SK-N-SH (cell line): ENCODE data around the gene ADAMTS15. TPM values are rescaled to one million over a fixed set of nuclear protein-coding genes. Genes with fewer than 3 reads are reported as not detected.

Source experiments
- CTCF ChIA-PET: fragments of 300-600, 350-600 bp; formaldehyde crosslinking; extraction: SDS; loops from one replicate; lab custom pipeline; 2021; lab: Yijun Ruan, JAX
- POLR2A ChIA-PET: fragments of 350-600 bp; sonication (Branson Sonifier 250); formaldehyde crosslinking; extraction: SDS; loops from one replicate; lab custom pipeline; 2020; ENCODE audit warnings: antibody characterized with exemption, inconsistent platforms; lab: Yijun Ruan, JAX
- DNase-seq: peaks from one replicate; pipeline ENCODE4 v3.0.0; 2012
- H2AFZ ChIP-seq: fragments of 200-600 bp; sonication (generic); 2 replicates; pipeline ENCODE4 v1.8.1; 2016; ENCODE audit warnings: antibody characterized with exemption, mild to moderate bottlenecking, low read depth
- H3F3A ChIP-seq: fragments of 200-600 bp; sonication (generic); replicated peaks from 2 replicates; pipeline ENCODE3; 2016; ENCODE audit warnings: antibody characterized with exemption, mild to moderate bottlenecking; ENCODE audit not compliant: insufficient read depth
- H3K27ac ChIP-seq, 2 experiments: fragments of 200-500 bp in 1 of 2; fragments of 200-600 bp in 1 of 2; sonication (Bioruptor generic) in 1 of 2; sonication (generic), shearing (Covaris generic) in 1 of 2; 2 replicates each; pipeline versions ENCODE4 v1.5.1 to v1.6.1; 2014 to 2016; ENCODE audit warnings: low read depth in 2 of 2, inconsistent platforms in 1 of 2, low read length in 1 of 2, mild to moderate bottlenecking in 1 of 2, mixed read lengths in 1 of 2
- H3K27me3 ChIP-seq: fragments of 200-600 bp; sonication (generic), shearing (Covaris generic); 2 replicates; pipeline ENCODE4 v1.6.1; 2016; ENCODE audit warnings: mixed run types; ENCODE audit not compliant: insufficient read depth
- H3K36me3 ChIP-seq, 2 experiments: fragments of 200-500 bp in 1 of 2; fragments of 200-600 bp in 1 of 2; sonication (Bioruptor generic) in 1 of 2; sonication (generic) in 1 of 2; replicated peaks in 1 of 2; 2 replicates each; pipeline versions ENCODE3 to v1.5.1; 2014 to 2016; ENCODE audit warnings: low read length in 1 of 2, mild to moderate bottlenecking in 1 of 2; ENCODE audit not compliant: insufficient read depth in 2 of 2, control insufficient read depth in 1 of 2
- H3K4me1 ChIP-seq, 2 experiments: fragments of 200-500 bp in 1 of 2; fragments of 200-600 bp in 1 of 2; sonication (Bioruptor generic) in 1 of 2; sonication (generic), shearing (Covaris generic) in 1 of 2; 2 replicates each; pipeline versions ENCODE4 v1.5.1 to v1.6.1; 2014 to 2016; ENCODE audit warnings: low read depth in 1 of 2, low read length in 1 of 2, mixed run types in 1 of 2; ENCODE audit not compliant: insufficient read depth in 2 of 2, control insufficient read depth in 1 of 2
- H3K4me2 ChIP-seq: fragments of 200-600 bp; sonication (generic), shearing (Covaris generic); 2 replicates; pipeline ENCODE4 v1.6.1; 2017; ENCODE audit warnings: mixed run types
- H3K4me3 ChIP-seq, 2 experiments: fragments of 200-500 bp in 1 of 2; fragments of 200-600 bp in 1 of 2; sonication (Bioruptor generic) in 1 of 2; sonication (generic), shearing (Covaris generic) in 1 of 2; 2 replicates each; pipeline versions ENCODE4 v1.5.1 to v1.8.1; 2014 to 2016; ENCODE audit warnings: low read depth in 2 of 2, inconsistent platforms in 1 of 2, low read length in 1 of 2, mild to moderate bottlenecking in 1 of 2, mixed read lengths in 1 of 2, moderate library complexity in 1 of 2
- H3K79me2 ChIP-seq: fragments of 200-600 bp; sonication (generic); 2 replicates; pipeline ENCODE4 v1.8.1; 2017; ENCODE audit warnings: mild to moderate bottlenecking; ENCODE audit not compliant: insufficient read depth
- H3K9ac ChIP-seq: fragments of 200-600 bp; sonication (generic); 2 replicates; pipeline ENCODE4 v1.6.1; 2017; ENCODE audit warnings: mixed run types
- H3K9me2 ChIP-seq: fragments of 200-600 bp; sonication (generic); 2 replicates; pipeline ENCODE4 v1.6.1; 2017; ENCODE audit warnings: mixed run types
- H3K9me3 ChIP-seq: fragments of 200-600 bp; sonication (generic); 2 replicates; pipeline ENCODE4 v1.6.1; 2017; ENCODE audit warnings: mixed run types, mild to moderate bottlenecking, moderate library complexity
- H4K20me1 ChIP-seq: fragments of 200-600 bp; sonication (generic); 2 replicates; pipeline ENCODE4 v1.6.1; 2017; ENCODE audit warnings: mild to moderate bottlenecking, mixed run types; ENCODE audit not compliant: insufficient read depth
- CHD2 ChIP-seq: fragments of 150-350 bp; IDR thresholded peaks from 2 replicates; pipeline ENCODE4 v1.6.1; 2018; ENCODE audit warnings: low read length; ENCODE audit not compliant: partially characterized antibody
- EP300 ChIP-seq, 2 experiments: IDR thresholded peaks; 2 replicates each; pipeline versions ENCODE4 v1.4.0 to v1.6.1; 2012; ENCODE audit warnings: borderline replicate concordance in 1 of 2, low read depth in 1 of 2, low read length in 1 of 2
- EZH2phosphoT487 ChIP-seq: fragments of 200-600 bp; sonication (generic); IDR thresholded peaks from 2 replicates; pipeline ENCODE4 v1.6.1; 2017; ENCODE audit warnings: low read depth, mixed run types, mild to moderate bottlenecking, antibody characterized with exemption, moderate library complexity, borderline replicate concordance
- FOXM1 ChIP-seq: IDR thresholded peaks from 2 replicates; pipeline ENCODE4 v1.4.0; 2012; ENCODE audit warnings: low read depth, mild to moderate bottlenecking
- JUND ChIP-seq: IDR thresholded peaks from 2 replicates; pipeline ENCODE4 v1.4.0; 2012
- MXI1 ChIP-seq: IDR thresholded peaks from 2 replicates; pipeline ENCODE4 v1.6.1; 2012; ENCODE audit warnings: mild to moderate bottlenecking, low read depth, low read length, improper control_type of control experiment
- RCOR1 ChIP-seq: fragments of 150-350 bp; IDR thresholded peaks from 2 replicates; pipeline ENCODE4 v1.6.1; 2017; ENCODE audit warnings: antibody characterized with exemption, low read length
- SIN3A ChIP-seq: IDR thresholded peaks from 2 replicates; pipeline ENCODE4 v1.6.1; 2012; ENCODE audit warnings: low read depth, mild to moderate bottlenecking, low read length, moderate library complexity, borderline replicate concordance
- SMC3 ChIP-seq: IDR thresholded peaks from 2 replicates; pipeline ENCODE4 v1.6.1; 2012; ENCODE audit warnings: low read depth, low read length, improper control_type of control experiment
- TEAD4 ChIP-seq: IDR thresholded peaks from 2 replicates; pipeline ENCODE4 v1.4.0; 2012; ENCODE audit warnings: mild to moderate bottlenecking, borderline replicate concordance; ENCODE audit not compliant: insufficient read depth
- USF1 ChIP-seq: IDR thresholded peaks from 2 replicates; pipeline ENCODE4 v1.4.0; 2012; ENCODE audit warnings: low read depth, borderline replicate concordance
- USF2 ChIP-seq: fragments of 150-350 bp; IDR thresholded peaks from 2 replicates; pipeline ENCODE4 v1.6.1; 2017; ENCODE audit warnings: antibody characterized with exemption, low read length, low read depth, borderline replicate concordance
- ZBTB33 ChIP-seq: IDR thresholded peaks from 2 replicates; pipeline ENCODE4 v1.4.0; 2012; ENCODE audit warnings: low read depth, borderline replicate concordance
- WGBS: methylation state at CpG from one replicate; pipeline ENCODE4 v1.1.6; 2017; ENCODE audit warnings: low lambda C conversion rate; 5-methylcytosine and 5-hydroxymethylcytosine counted together
- polyA plus RNA-seq, 3 experiments: library from polyadenylated mRNA; depleted of rRNA; stranded (reverse); fragments of >200 nt; gene quantifications; 2 replicates each; pipeline ENCODE4 v1.2.3, GENCODE V29; 2012

The ADAMTS15 gene
- polyA plus RNA-seq, 1 of the 3 experiments (the other 2 are of a cell fraction): 1.1 TPM

GRCh38 chr11:130516554-130517505, 68.4 kb downstream of the ADAMTS15 start:
- Histone ChIP-seq H3K4me2 (no peak overlapping the region), H3K4me1 (peaks cover 0 to 4% of the 10 kb centered on the region in 2 experiments; a peak in 1 of 4 replicates), H3K79me2 (no peaks in the 10 kb centered on the region), H3F3A (no peaks in the 10 kb centered on the region), H3K27ac (no peak overlapping the region), H3K9me3 (no peaks in the 10 kb centered on the region), H3K9ac (no peak overlapping the region), H4K20me1 (no peaks in the 10 kb centered on the region), H3K9me2 (no peaks in the 10 kb centered on the region), H3K36me3 (no peaks in the 10 kb centered on the region), H3K27me3 (no peaks in the 10 kb centered on the region), H2AFZ (no peak overlapping the region), H3K4me3 (no peak overlapping the region)
- ChIA-PET POLR2A (no interaction called here), CTCF (interaction anchor here (1.2 kb wide), 2 partner anchors 14 to 82 kb away, joined by 3 to 4 read pairs; no protein-coding TSS in a partner anchor)
- WGBS: 79% methylated on average over 10 of the region's 10 CpGs
- no peak for TF ChIP-seq FOXM1
- no peak for TF ChIP-seq RCOR1
- TF ChIP-seq JUND: no peak
- no peak for TF ChIP-seq ZBTB33
- no peak for TF ChIP-seq CHD2
- TF ChIP-seq USF2: no peak
- TF ChIP-seq SIN3A: no peak
- TF ChIP-seq USF1: no peak
- no peak for TF ChIP-seq EP300 (IDR thresholded peaks at IDR 0.05; ENCODE audit: borderline replicate concordance in 1 of 2, low read depth in 1 of 2, low read length in 1 of 2)
- TF ChIP-seq SMC3: no peak
- TF ChIP-seq EZH2phosphoT487: no peak
- TF ChIP-seq TEAD4: no peak
- TF ChIP-seq MXI1: no peak
- no peak for DNase-seq
